Loucy (cell line): ENCODE results near the gene NTRK1.

Experiments used
- EZH2phosphoT487 ChIP-seq: fragments of 200-600 bp; IDR thresholded peaks from 2 replicates; pipeline ENCODE4 v1.6.1; 2018; ENCODE audit warnings: antibody characterized with exemption, mild to moderate bottlenecking, moderate library complexity, borderline replicate concordance
- TF ChIP-seq, protein P1 (sequence below): fragments of 200-600 bp; sonication (generic); conservative IDR thresholded peaks from 2 replicates; pipeline ENCODE4 v1.5.1; 2014; ENCODE audit warnings: mild to moderate bottlenecking, antibody characterized with exemption, low read length

GRCh38 chr1:156880473-156880872, 19.8 kb downstream of the NTRK1 start:
- TF ChIP-seq, protein P1, sequence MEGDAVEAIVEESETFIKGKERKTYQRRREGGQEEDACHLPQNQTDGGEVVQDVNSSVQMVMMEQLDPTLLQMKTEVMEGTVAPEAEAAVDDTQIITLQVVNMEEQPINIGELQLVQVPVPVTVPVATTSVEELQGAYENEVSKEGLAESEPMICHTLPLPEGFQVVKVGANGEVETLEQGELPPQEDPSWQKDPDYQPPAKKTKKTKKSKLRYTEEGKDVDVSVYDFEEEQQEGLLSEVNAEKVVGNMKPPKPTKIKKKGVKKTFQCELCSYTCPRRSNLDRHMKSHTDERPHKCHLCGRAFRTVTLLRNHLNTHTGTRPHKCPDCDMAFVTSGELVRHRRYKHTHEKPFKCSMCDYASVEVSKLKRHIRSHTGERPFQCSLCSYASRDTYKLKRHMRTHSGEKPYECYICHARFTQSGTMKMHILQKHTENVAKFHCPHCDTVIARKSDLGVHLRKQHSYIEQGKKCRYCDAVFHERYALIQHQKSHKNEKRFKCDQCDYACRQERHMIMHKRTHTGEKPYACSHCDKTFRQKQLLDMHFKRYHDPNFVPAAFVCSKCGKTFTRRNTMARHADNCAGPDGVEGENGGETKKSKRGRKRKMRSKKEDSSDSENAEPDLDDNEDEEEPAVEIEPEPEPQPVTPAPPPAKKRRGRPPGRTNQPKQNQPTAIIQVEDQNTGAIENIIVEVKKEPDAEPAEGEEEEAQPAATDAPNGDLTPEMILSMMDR: no peak
- no peak for TF ChIP-seq EZH2phosphoT487
